IMR-90 (cell line): ENCODE data around the gene C9orf50. TPM values are rescaled to one million over a fixed set of nuclear protein-coding genes. Genes with fewer than 3 reads are reported as not detected.

ENCODE experiments used
- ATAC-seq: fragments of 200-7000 bp; cut with Tn5 transposase; 2 replicates; pipeline ENCODE4 v1.9.1; 2020; ENCODE audit warnings: low read depth, mild to moderate bottlenecking, moderate library complexity
- BruUV-seq: library from RNA; stranded (reverse); fragments of 400-500 nt; replicated peaks from 2 replicates; lab custom pipeline; 2021; lab: Mats Ljungman, UMichigan
- CTCF ChIA-PET: fragments of 300-600 bp; formaldehyde crosslinking; extraction: SDS; loops from one replicate; lab custom pipeline; 2021; ENCODE audit warnings: antibody characterized with exemption; lab: Yijun Ruan, JAX
- POLR2A ChIA-PET: fragments of 300-600 bp; sonication (Branson Sonifier 250); formaldehyde crosslinking; loops from one replicate; lab custom pipeline; 2022; ENCODE audit warnings: antibody characterized with exemption; ENCODE audit not compliant: unreplicated experiment; lab: Charles Lee
- DNase-seq: peaks from one replicate; pipeline ENCODE4 v3.0.0; 2013
- H2AFZ ChIP-seq: replicated peaks from 2 replicates; pipeline ENCODE3; 2013; ENCODE audit warnings: low read length, mild to moderate bottlenecking; ENCODE audit not compliant: poor library complexity
- H2AK5ac ChIP-seq: 2 replicates; pipeline ENCODE4 v1.6.1; 2013; ENCODE audit warnings: low read depth, low read length, inconsistent platforms
- H2AK9ac ChIP-seq: replicated peaks from 2 replicates; pipeline ENCODE3; 2013; ENCODE audit warnings: mild to moderate bottlenecking, low read depth, low read length, moderate library complexity; ENCODE audit not compliant: poor library complexity
- H2BK120ac ChIP-seq: 2 replicates; pipeline ENCODE4 v1.6.1; 2013; ENCODE audit warnings: low read depth, low read length, inconsistent platforms
- H2BK15ac ChIP-seq: 3 replicates; pipeline ENCODE4 v1.6.1; 2013; ENCODE audit warnings: low read depth, low read length, inconsistent platforms
- H2BK20ac ChIP-seq: 2 replicates; pipeline ENCODE4 v1.6.1; 2013; ENCODE audit warnings: low read depth, mild to moderate bottlenecking, inconsistent platforms, low read length, moderate library complexity
- H2BK5ac ChIP-seq: 2 replicates; pipeline ENCODE4 v1.6.1; 2013; ENCODE audit warnings: mild to moderate bottlenecking, low read depth, low read length, inconsistent platforms; ENCODE audit not compliant: poor library complexity, severe bottlenecking
- H3K14ac ChIP-seq: replicated peaks from 2 replicates; pipeline ENCODE4 v1.6.1; 2013; ENCODE audit warnings: low read depth, low read length, inconsistent platforms
- H3K18ac ChIP-seq: 2 replicates; pipeline ENCODE4 v1.6.1; 2013; ENCODE audit warnings: low read depth, low read length, control low read depth
- H3K23ac ChIP-seq: 2 replicates; pipeline ENCODE4 v1.6.1; 2013; ENCODE audit warnings: low read depth, low read length, inconsistent platforms
- H3K27ac ChIP-seq: 2 replicates; pipeline ENCODE4 v1.5.1; 2013; ENCODE audit warnings: mild to moderate bottlenecking, control low read depth, low read length; ENCODE audit not compliant: insufficient read depth
- H3K27me3 ChIP-seq: 2 replicates; pipeline ENCODE4 v1.6.1; 2013; ENCODE audit warnings: low read length; ENCODE audit not compliant: control insufficient read depth, insufficient read depth
- H3K36me3 ChIP-seq: 2 replicates; pipeline ENCODE4 v1.6.1; 2013; ENCODE audit warnings: low read length, mixed read lengths; ENCODE audit not compliant: control insufficient read depth, insufficient read depth
- H3K4ac ChIP-seq: 2 replicates; pipeline ENCODE4 v1.6.1; 2013; ENCODE audit warnings: low read depth, low read length, inconsistent platforms
- H3K4me1 ChIP-seq: 2 replicates; pipeline ENCODE4 v1.6.1; 2013; ENCODE audit warnings: low read length, mixed read lengths; ENCODE audit not compliant: control insufficient read depth, insufficient read depth
- H3K4me2 ChIP-seq: 2 replicates; pipeline ENCODE4 v1.6.1; 2013; ENCODE audit warnings: low read depth, mild to moderate bottlenecking, control low read depth, low read length, moderate library complexity
- H3K4me3 ChIP-seq: 2 replicates; pipeline ENCODE4 v1.5.1; 2013; ENCODE audit warnings: low read depth, mild to moderate bottlenecking, control low read depth, low read length, moderate library complexity; ENCODE audit not compliant: insufficient read depth
- H3K56ac ChIP-seq: 2 replicates; pipeline ENCODE4 v1.6.1; 2013; ENCODE audit warnings: low read length, inconsistent platforms; ENCODE audit not compliant: insufficient read depth; ENCODE audit errors: extremely low read depth
- H3K79me1 ChIP-seq, 2 experiments: 2 replicates each; pipeline ENCODE4 v1.6.1; 2013; ENCODE audit warnings: low read length in 2 of 2, inconsistent platforms in 1 of 2, low read depth in 1 of 2
- H3K9ac ChIP-seq: 2 replicates; pipeline ENCODE4 v1.6.1; 2013; ENCODE audit warnings: low read depth, low read length, control low read depth
- H3K9me1 ChIP-seq: 2 replicates; pipeline ENCODE4 v1.6.1; 2013; ENCODE audit warnings: low read length, inconsistent platforms; ENCODE audit not compliant: insufficient read depth
- H3K9me3 ChIP-seq: 2 replicates; pipeline ENCODE4 v1.6.1; 2013; ENCODE audit warnings: low read length; ENCODE audit not compliant: control insufficient read depth, insufficient read depth
- H4K20me1 ChIP-seq: 2 replicates; pipeline ENCODE4 v1.6.1; 2013; ENCODE audit warnings: low read length, inconsistent platforms; ENCODE audit not compliant: insufficient read depth
- H4K5ac ChIP-seq: 2 replicates; pipeline ENCODE4 v1.6.1; 2013; ENCODE audit warnings: mild to moderate bottlenecking, low read depth, low read length, control low read depth
- H4K8ac ChIP-seq, 2 experiments: 2 replicates each; pipeline ENCODE4 v1.6.1; 2013; ENCODE audit warnings: low read depth in 2 of 2, low read length in 2 of 2, control low read depth in 1 of 2, inconsistent platforms in 1 of 2
- H4K91ac ChIP-seq: 2 replicates; pipeline ENCODE4 v1.6.1; 2013; ENCODE audit warnings: low read depth, low read length, inconsistent platforms; ENCODE audit not compliant: insufficient read depth
- BHLHE40 ChIP-seq: fragments of 150-350 bp; IDR thresholded peaks from 2 replicates; pipeline ENCODE4 v1.6.1; 2016; ENCODE audit warnings: mild to moderate bottlenecking, low read depth, low read length
- CEBPB ChIP-seq: IDR thresholded peaks from 2 replicates; pipeline ENCODE4 v1.6.1; 2012; ENCODE audit warnings: low read depth, low read length, improper control_type of control experiment
- CHD1 ChIP-seq: IDR thresholded peaks from 2 replicates; pipeline ENCODE4 v1.6.1; 2012; ENCODE audit warnings: low read depth, low read length, improper control_type of control experiment
- FOS ChIP-seq: fragments of 150-350 bp; IDR thresholded peaks from 2 replicates; pipeline ENCODE4 v1.6.1; 2016; ENCODE audit warnings: low read depth, low read length
- MAFK ChIP-seq: IDR thresholded peaks from 2 replicates; pipeline ENCODE4 v1.6.1; 2012; ENCODE audit warnings: low read depth, low read length, improper control_type of control experiment
- MAZ ChIP-seq: IDR thresholded peaks from 2 replicates; pipeline ENCODE4 v1.6.1; 2012; ENCODE audit warnings: low read depth, mild to moderate bottlenecking, low read length, improper control_type of control experiment, moderate library complexity, borderline replicate concordance
- MXI1 ChIP-seq: IDR thresholded peaks from 2 replicates; pipeline ENCODE4 v1.6.1; 2012; ENCODE audit warnings: low read depth, mild to moderate bottlenecking, low read length, moderate library complexity, borderline replicate concordance
- NFE2L2 ChIP-seq: fragments of 150-350 bp; IDR thresholded peaks from 2 replicates; pipeline ENCODE4 v1.6.1; 2016; ENCODE audit warnings: low read depth, mild to moderate bottlenecking, low read length
- POLR2A ChIP-seq: IDR thresholded peaks from 2 replicates; pipeline ENCODE4 v1.6.1; 2012; ENCODE audit warnings: mild to moderate bottlenecking, low read depth, low read length
- RAD21 ChIP-seq: IDR thresholded peaks from 2 replicates; pipeline ENCODE4 v1.6.1; 2012; ENCODE audit warnings: low read length, improper control_type of control experiment
- RCOR1 ChIP-seq: IDR thresholded peaks from 2 replicates; pipeline ENCODE4 v1.6.1; 2012; ENCODE audit warnings: mild to moderate bottlenecking, low read length, improper control_type of control experiment; ENCODE audit not compliant: insufficient replicate concordance
- RFX5 ChIP-seq: IDR thresholded peaks from 2 replicates; pipeline ENCODE4 v1.8.0; 2012; ENCODE audit warnings: low read depth, mild to moderate bottlenecking, low read length, moderate library complexity
- SMC3 ChIP-seq: fragments of 150-350 bp; IDR thresholded peaks from 2 replicates; pipeline ENCODE4 v1.6.1; 2016; ENCODE audit warnings: low read depth, mild to moderate bottlenecking, antibody characterized with exemption, low read length, moderate library complexity
- WGBS, 2 experiments: methylation state at CpG; one replicate each; pipeline versions ENCODE4 v1.1.5 to v1.1.7; 2013; ENCODE audit warnings: missing lambda C conversion rate in 2 of 2; ENCODE audit not compliant: insufficient read length in 1 of 2; ENCODE audit errors: extremely low coverage in 2 of 2; 5-methylcytosine and 5-hydroxymethylcytosine counted together
- dilution Hi-C: fragments of 300-500 bp; cut with HindIII; formaldehyde crosslinking; loops from one replicate; pipeline ENCODE4 v1.14.3; 2018; ENCODE audit warnings: low sequenced_read_pairs; ENCODE audit not compliant: unreplicated experiment
- in situ Hi-C: fragments of 300-500 bp; cut with MboI; formaldehyde crosslinking; loops from 3 replicates; pipeline ENCODE4 v1.14.3; 2019; ENCODE audit warnings: low sequenced_read_pairs, inconsistent platforms, mixed read lengths
- intact Hi-C: fragments of 100-400 bp; cut with micrococcal nuclease; formaldehyde crosslinking; loops from 2 replicates; pipeline ENCODE4 v1.10.0; 2022
- polyA plus RNA-seq, 3 experiments: library from polyadenylated mRNA; depleted of rRNA; stranded (reverse); fragments of >200 nt; gene quantifications; 2 replicates each; pipeline ENCODE4 v1.2.3, GENCODE V29; 2012; ENCODE audit warnings: low replicate concordance in 1 of 3
- total RNA-seq: library from RNA; depleted of rRNA; stranded (reverse); fragments of >200 nt; gene quantifications from 2 replicates; pipeline ENCODE4 v1.2.3, GENCODE V29; 2012
- TF ChIP-seq, protein P1 (sequence below): conservative IDR thresholded peaks from 2 replicates; pipeline ENCODE4 v1.5.1; 2012; ENCODE audit warnings: mild to moderate bottlenecking, low read depth, low read length, improper control_type of control experiment

Gene C9orf50
- total and polyA plus RNA-seq, 2 of the 4 experiments (the other 2 are of a cell fraction): 0.09 TPM; not detected in 1

GRCh38 chr9:129594632-129595031, 26.3 kb downstream of the C9orf50 start:
- Histone ChIP-seq H4K5ac (no peak overlapping the region), H3K23ac (0 out of 2 replicates have a peak overlapping the region, but pooled peaks have one; percentile 51), H3K4ac (0 out of 2 replicates have a peak overlapping the region, but pooled peaks have one; percentile 33), H3K79me1 (peaks cover 5 to 11% of the 10 kb centered on the region in 2 experiments; a peak in 3 of 4 replicates), H3K4me1 (peaks cover 20% of the 10 kb centered on the region), H3K4me2 (no peak overlapping the region), H3K4me3 (no peak overlapping the region), H3K14ac (no peak overlapping the region), H2AFZ (no peak overlapping the region), H3K27me3 (no peaks in the 10 kb centered on the region), H2BK120ac (peak overlapping the region; percentile 32; the same call in 1 of the 2 replicates), H4K91ac (no peak overlapping the region), H2AK5ac (peak overlapping the region; percentile 39; the same call in 1 of the 2 replicates), H2BK15ac (0 out of 3 replicates have a peak overlapping the region, but pooled peaks have one; percentile 40), H2BK5ac (no peak overlapping the region), H3K56ac (no peak overlapping the region), H2AK9ac (no peak overlapping the region), H4K8ac (0 out of 4 replicates have a peak overlapping the region, but pooled peaks of 1 of the 2 experiments have one; percentile 40), H3K9ac (no peak overlapping the region), H2BK20ac (0 out of 2 replicates have a peak overlapping the region, but pooled peaks have one; percentile 63), H3K36me3 (no peaks in the 10 kb centered on the region), H4K20me1 (no peaks in the 10 kb centered on the region), H3K27ac (no peak overlapping the region), H3K18ac (no peak overlapping the region), H3K9me1 (peaks cover 14% of the 10 kb centered on the region), H3K9me3 (no peaks in the 10 kb centered on the region)
- dilution Hi-C loops (no loop called here), in situ Hi-C loops (no loop called here), intact Hi-C loops (no loop called here)
- no peak for ATAC-seq
- WGBS, 2 experiments: 69% methylated on average over 2 of the region's 7 CpGs; no CpG with 5 or more reads in 1 of the 2 experiments
- TF ChIP-seq RFX5 (no peak), BHLHE40 (no peak), SMC3 (no peak), RCOR1 (no peak), RAD21 (no peak), NFE2L2 (no peak), MXI1 (no peak), CHD1 (no peak), CEBPB (no peak), MAZ (no peak), POLR2A (no peak), FOS (no peak), MAFK (no peak)
- TF ChIP-seq, protein P1, sequence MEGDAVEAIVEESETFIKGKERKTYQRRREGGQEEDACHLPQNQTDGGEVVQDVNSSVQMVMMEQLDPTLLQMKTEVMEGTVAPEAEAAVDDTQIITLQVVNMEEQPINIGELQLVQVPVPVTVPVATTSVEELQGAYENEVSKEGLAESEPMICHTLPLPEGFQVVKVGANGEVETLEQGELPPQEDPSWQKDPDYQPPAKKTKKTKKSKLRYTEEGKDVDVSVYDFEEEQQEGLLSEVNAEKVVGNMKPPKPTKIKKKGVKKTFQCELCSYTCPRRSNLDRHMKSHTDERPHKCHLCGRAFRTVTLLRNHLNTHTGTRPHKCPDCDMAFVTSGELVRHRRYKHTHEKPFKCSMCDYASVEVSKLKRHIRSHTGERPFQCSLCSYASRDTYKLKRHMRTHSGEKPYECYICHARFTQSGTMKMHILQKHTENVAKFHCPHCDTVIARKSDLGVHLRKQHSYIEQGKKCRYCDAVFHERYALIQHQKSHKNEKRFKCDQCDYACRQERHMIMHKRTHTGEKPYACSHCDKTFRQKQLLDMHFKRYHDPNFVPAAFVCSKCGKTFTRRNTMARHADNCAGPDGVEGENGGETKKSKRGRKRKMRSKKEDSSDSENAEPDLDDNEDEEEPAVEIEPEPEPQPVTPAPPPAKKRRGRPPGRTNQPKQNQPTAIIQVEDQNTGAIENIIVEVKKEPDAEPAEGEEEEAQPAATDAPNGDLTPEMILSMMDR: no peak
- BruUV-seq: no TSS peak
- no peak for DNase-seq
- POLR2A ChIA-PET: no interaction called here
- CTCF ChIA-PET: no interaction called here
